Measurements from ENCODE around the gene XK.

Gene XK

DNA sequence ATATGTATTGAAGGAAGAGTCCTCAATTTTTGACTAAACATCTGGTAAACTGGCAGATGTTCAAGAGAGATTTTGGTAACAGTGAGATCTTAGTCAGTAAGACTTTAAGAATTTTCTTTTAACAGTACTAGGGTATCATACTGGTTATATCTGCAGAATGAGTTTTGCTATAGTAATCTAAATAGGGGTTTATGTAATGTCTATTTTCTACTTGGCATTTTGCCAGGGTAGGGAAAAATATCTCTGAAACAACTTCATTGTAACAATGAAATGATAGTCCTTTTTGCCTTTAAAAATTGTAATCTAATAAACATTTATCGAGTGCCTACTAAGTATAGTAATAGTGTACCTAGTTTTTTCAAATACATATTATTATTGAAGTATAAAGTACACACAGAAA is 32.1 kb downstream of the XK start:
- H3K36me3 ChIP-seq (ENCODE audit: control insufficient read depth in 1 of 2, insufficient read depth in 2 of 2, low read length in 2 of 2), result no peaks in the 10 kb centered on the region
- H3K4me1 ChIP-seq (ENCODE audit: control insufficient read depth in 1 of 2, insufficient read depth in 2 of 2, low read length in 2 of 2), result peaks cover 0 to 3% of the 10 kb centered on the region in 2 donors
- no peaks in the 10 kb centered on the region for H3K9me3 ChIP-seq (ENCODE audit: control insufficient read depth in 1 of 2, low read length in 2 of 2)
- H3K27ac ChIP-seq (ENCODE audit: low read length), result no peak overlapping the region
- H3K4me3 ChIP-seq (ENCODE audit: low read depth in 1 of 2, low read length in 2 of 2), result no peak overlapping the region
- H3K27me3 ChIP-seq (ENCODE audit: low read depth, low read length), result no peaks in the 10 kb centered on the region

DNA sequence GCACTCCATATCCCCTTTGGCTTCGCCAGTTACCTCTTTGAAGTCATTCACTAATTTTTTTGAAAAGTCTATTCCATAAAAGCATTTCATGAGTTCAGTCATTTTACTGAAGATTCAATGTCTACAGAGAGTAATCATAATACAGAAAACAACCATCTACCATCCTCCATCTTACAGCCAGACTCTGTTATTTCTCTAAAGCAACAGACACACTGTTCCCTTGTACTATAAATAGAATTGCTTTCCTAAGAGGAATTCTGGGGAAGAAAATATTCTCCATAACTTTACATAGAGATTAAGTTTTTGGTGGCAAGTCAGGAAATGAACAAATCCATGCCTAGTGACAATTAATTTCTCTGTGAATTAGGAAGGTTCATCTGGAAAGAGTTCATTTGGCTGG is 37.0 kb downstream of the XK start:
- Histone ChIP-seq H3K4me1 (ENCODE audit: control insufficient read depth in 1 of 2, insufficient read depth in 2 of 2, low read length in 2 of 2) (peaks cover 0 to 8% of the 10 kb centered on the region in 2 donors), H3K9me3 (ENCODE audit: control insufficient read depth in 1 of 2, low read length in 2 of 2) (no peaks in the 10 kb centered on the region)

DNA sequence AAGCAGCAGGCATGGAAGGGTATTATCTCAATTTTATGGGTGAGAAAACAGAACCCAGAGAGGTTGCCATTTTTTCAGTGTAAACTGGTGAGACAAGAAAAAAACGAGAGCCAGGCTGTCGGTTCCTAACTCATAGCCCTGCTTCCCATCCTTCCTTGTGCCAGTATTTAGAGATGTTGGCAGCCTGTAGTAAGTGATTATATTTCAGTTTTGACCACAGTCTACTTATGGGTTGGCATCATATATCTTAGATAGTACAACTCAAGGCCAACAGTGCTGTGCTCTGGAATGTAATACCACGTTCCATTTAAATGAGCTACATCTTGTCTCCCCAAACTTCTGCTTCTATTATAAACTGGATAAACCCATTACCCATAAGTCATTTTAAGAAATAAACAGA is 40.8 kb downstream of the XK start:
- Histone ChIP-seq H3K36me3 (ENCODE audit: control insufficient read depth in 1 of 2, insufficient read depth in 2 of 2, low read length in 2 of 2) (no peaks in the 10 kb centered on the region), H3K4me1 (ENCODE audit: control insufficient read depth in 1 of 2, insufficient read depth in 2 of 2, low read length in 2 of 2) (peaks cover 0 to 8% of the 10 kb centered on the region in 2 donors), H3K27me3 (ENCODE audit: low read depth, low read length) (no peaks in the 10 kb centered on the region), H3K9me3 (ENCODE audit: control insufficient read depth in 1 of 2, low read length in 2 of 2) (no peaks in the 10 kb centered on the region), H3K4me3 (ENCODE audit: low read depth in 1 of 2, low read length in 2 of 2) (no peak overlapping the region), H3K27ac (ENCODE audit: low read length) (no peak overlapping the region)

More for the DNA sequence above, 37.0 kb downstream of the XK start:
- peak overlapping the region; percentile 8 for H3K27ac ChIP-seq (ENCODE audit: low read length)
- no peak overlapping the region for H3K4me3 ChIP-seq (ENCODE audit: low read depth in 1 of 2, low read length in 2 of 2)
- no peaks in the 10 kb centered on the region for H3K36me3 ChIP-seq (ENCODE audit: control insufficient read depth in 1 of 2, insufficient read depth in 2 of 2, low read length in 2 of 2)
- no peaks in the 10 kb centered on the region for H3K27me3 ChIP-seq (ENCODE audit: low read depth, low read length)

DNA sequence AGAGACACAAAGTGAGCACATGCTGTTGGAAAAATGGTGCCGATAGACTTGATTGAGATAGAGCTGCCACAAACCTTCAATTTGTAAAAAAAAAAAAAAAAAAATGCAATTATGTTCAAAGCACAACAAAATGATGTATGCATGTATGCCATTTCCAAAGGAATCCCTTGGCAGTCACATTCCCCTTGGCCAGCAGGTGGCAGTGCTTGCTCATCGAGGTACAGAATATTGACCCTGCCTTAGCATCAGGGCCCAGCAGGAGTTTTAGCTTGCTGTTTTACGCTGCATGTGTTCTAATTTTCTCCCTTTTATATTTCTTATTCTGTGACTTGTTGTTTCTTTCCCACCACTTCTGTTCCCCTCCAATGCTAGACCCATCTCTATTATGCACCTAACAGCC is 59.8 kb downstream of the XK start:
- Histone ChIP-seq H3K27ac (ENCODE audit: low read length) (no peak overlapping the region), H3K9me3 (ENCODE audit: control insufficient read depth in 1 of 2, low read length in 2 of 2) (no peaks in the 10 kb centered on the region), H3K4me1 (ENCODE audit: control insufficient read depth in 1 of 2, insufficient read depth in 2 of 2, low read length in 2 of 2) (no peaks in the 10 kb centered on the region), H3K27me3 (ENCODE audit: low read depth, low read length) (no peaks in the 10 kb centered on the region), H3K4me3 (ENCODE audit: low read depth in 1 of 2, low read length in 2 of 2) (no peak overlapping the region), H3K36me3 (ENCODE audit: control insufficient read depth in 1 of 2, insufficient read depth in 2 of 2, low read length in 2 of 2) (no peaks in the 10 kb centered on the region)

DNA sequence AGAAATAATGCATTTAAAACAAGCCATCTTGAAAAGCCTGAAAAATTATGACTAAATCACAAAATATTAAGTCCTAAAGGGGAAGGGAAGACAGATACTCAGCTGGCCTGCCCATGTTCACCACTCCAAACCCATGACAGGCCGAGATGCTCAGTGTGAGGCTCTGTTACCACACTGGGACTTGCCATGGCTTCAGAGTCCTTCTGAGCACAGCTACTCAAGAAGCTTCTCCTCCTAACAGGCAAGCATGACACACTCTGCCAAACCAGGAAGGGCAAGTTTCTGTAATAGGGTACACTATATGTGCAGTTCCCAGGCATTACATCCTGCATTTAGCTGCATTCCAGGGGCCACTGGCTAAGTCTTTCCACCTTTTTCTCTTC is 60.2 kb downstream of the XK start:
- H3K9me3 ChIP-seq (ENCODE audit: control insufficient read depth in 1 of 2, low read length in 2 of 2), result no peaks in the 10 kb centered on the region
- no peak overlapping the region for H3K27ac ChIP-seq (ENCODE audit: low read length)
- no peaks in the 10 kb centered on the region for H3K36me3 ChIP-seq (ENCODE audit: control insufficient read depth in 1 of 2, insufficient read depth in 2 of 2, low read length in 2 of 2)
- H3K4me1 ChIP-seq (ENCODE audit: control insufficient read depth in 1 of 2, insufficient read depth in 2 of 2, low read length in 2 of 2), result no peaks in the 10 kb centered on the region
- no peak overlapping the region for H3K4me3 ChIP-seq (ENCODE audit: low read depth in 1 of 2, low read length in 2 of 2)
- no peaks in the 10 kb centered on the region for H3K27me3 ChIP-seq (ENCODE audit: low read depth, low read length)

DNA sequence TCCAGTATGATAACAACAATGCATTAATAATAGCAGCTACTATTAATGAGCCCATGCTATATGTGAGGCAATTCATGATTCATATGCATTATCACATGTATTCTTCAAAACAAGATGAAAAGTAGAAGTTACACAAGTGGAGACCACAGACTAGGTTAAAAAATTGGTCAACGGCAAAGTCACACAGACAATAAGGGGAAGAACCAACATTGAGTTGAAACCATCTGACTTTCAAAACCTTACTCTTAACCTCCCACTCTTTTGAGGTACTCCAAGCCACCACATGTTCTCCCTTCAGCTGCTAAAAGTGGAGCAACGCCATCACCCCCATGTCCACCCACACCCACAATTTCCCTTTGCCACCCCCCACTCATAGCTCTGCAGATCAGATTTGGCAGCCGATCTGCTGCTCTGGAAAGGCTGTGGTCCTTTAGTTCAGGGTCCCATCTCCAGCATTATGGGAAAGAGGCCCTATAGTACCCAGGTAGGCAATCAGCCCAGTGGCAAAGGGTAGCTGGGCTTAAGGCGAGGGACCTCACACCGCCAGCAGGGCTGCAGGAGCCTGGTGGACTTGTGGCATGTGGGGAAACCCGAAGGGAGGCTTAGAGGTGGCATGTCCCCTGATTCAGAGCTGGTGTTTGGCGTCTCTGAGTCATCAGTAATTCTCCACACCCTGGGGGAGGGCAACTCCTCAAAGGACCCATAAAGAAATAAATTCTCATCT is 60.8 kb downstream of the XK start:
- H3K4me1 ChIP-seq (ENCODE audit: control insufficient read depth in 1 of 2, insufficient read depth in 2 of 2, low read length in 2 of 2), result no peaks in the 10 kb centered on the region
- H3K27me3 ChIP-seq (ENCODE audit: low read depth, low read length), result no peaks in the 10 kb centered on the region
- H3K4me3 ChIP-seq (ENCODE audit: low read depth in 1 of 2, low read length in 2 of 2), result no peak overlapping the region
- no peaks in the 10 kb centered on the region for H3K9me3 ChIP-seq (ENCODE audit: control insufficient read depth in 1 of 2, low read length in 2 of 2)
- no peak overlapping the region for H3K27ac ChIP-seq (ENCODE audit: low read length)
- no peaks in the 10 kb centered on the region for H3K36me3 ChIP-seq (ENCODE audit: control insufficient read depth in 1 of 2, insufficient read depth in 2 of 2, low read length in 2 of 2)

DNA sequence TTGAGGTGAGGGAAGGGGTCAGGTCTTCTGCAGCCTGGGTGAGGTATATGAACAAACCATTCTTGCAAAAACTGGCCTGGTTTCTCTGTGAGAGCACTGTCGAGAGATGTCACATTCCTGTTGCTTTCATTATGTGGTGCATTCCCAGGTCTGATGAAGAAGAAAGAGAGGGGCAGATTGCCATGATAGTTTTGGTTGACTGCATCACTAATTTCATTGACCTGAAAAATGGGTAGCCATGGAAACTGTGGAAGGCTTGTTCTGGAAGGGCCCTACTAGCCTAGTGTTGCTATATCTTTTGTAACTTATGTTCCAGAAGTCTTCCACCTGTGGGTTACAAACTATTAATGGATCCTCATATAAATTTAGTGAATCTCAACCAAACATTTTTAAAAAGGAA is 61.4 kb downstream of the XK start:
- Histone ChIP-seq H3K9me3 (ENCODE audit: control insufficient read depth in 1 of 2, low read length in 2 of 2) (no peaks in the 10 kb centered on the region), H3K4me3 (ENCODE audit: low read depth in 1 of 2, low read length in 2 of 2) (no peak overlapping the region), H3K4me1 (ENCODE audit: control insufficient read depth in 1 of 2, insufficient read depth in 2 of 2, low read length in 2 of 2) (no peaks in the 10 kb centered on the region), H3K27ac (ENCODE audit: low read length) (no peak overlapping the region), H3K27me3 (ENCODE audit: low read depth, low read length) (no peaks in the 10 kb centered on the region), H3K36me3 (ENCODE audit: control insufficient read depth in 1 of 2, insufficient read depth in 2 of 2, low read length in 2 of 2) (no peaks in the 10 kb centered on the region)

DNA sequence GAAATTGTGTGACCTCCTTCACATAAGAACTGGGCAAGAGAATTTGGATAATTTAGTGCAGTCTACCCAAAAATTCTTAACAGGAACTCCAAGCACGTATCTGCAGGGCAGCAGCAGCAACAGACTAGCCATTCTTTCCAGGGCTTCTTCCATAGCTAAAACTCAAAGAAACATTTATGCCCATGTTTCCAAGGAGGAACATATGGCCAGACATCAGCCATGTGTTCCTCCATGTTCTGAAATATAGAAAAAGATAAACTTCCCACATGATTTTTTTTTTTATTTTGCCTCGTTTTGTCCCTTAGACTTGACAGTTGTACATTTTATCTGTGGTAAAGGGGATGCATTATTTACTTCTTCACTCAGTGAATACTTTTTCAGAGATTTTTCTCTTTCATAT is 66.7 kb downstream of the XK start:
- Histone ChIP-seq H3K4me1 (ENCODE audit: control insufficient read depth in 1 of 2, insufficient read depth in 2 of 2, low read length in 2 of 2) (no peaks in the 10 kb centered on the region), H3K27ac (ENCODE audit: low read length) (no peak overlapping the region), H3K36me3 (ENCODE audit: control insufficient read depth in 1 of 2, insufficient read depth in 2 of 2, low read length in 2 of 2) (no peaks in the 10 kb centered on the region), H3K27me3 (ENCODE audit: low read depth, low read length) (no peaks in the 10 kb centered on the region), H3K4me3 (ENCODE audit: low read depth in 1 of 2, low read length in 2 of 2) (no peak overlapping the region), H3K9me3 (ENCODE audit: control insufficient read depth in 1 of 2, low read length in 2 of 2) (no peaks in the 10 kb centered on the region)

DNA sequence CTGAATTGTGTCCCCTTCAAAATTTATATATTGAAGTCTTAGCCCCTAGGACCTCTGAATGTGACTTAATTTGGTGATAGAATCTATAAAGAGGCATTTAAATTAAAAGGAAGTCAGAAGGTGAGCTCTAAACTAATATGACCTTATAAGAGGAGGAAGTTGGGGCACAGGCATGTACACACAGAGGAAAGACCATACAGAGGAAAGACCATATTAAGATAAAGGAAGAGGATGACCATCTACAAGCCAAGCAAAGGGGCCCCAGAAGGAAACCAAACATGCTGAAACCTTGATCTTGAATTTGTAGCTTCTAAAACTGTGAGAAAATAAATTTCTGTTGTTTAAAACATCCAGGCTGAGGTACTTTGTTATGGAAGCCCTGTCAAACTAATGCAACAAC is 67.3 kb downstream of the XK start:
- no peaks in the 10 kb centered on the region for H3K4me1 ChIP-seq (ENCODE audit: control insufficient read depth in 1 of 2, insufficient read depth in 2 of 2, low read length in 2 of 2)
- no peaks in the 10 kb centered on the region for H3K27me3 ChIP-seq (ENCODE audit: low read depth, low read length)
- no peaks in the 10 kb centered on the region for H3K9me3 ChIP-seq (ENCODE audit: control insufficient read depth in 1 of 2, low read length in 2 of 2)
- H3K27ac ChIP-seq (ENCODE audit: low read length), result no peak overlapping the region
- H3K36me3 ChIP-seq (ENCODE audit: control insufficient read depth in 1 of 2, insufficient read depth in 2 of 2, low read length in 2 of 2), result no peaks in the 10 kb centered on the region
- H3K4me3 ChIP-seq (ENCODE audit: low read depth in 1 of 2, low read length in 2 of 2), result no peak overlapping the region

DNA sequence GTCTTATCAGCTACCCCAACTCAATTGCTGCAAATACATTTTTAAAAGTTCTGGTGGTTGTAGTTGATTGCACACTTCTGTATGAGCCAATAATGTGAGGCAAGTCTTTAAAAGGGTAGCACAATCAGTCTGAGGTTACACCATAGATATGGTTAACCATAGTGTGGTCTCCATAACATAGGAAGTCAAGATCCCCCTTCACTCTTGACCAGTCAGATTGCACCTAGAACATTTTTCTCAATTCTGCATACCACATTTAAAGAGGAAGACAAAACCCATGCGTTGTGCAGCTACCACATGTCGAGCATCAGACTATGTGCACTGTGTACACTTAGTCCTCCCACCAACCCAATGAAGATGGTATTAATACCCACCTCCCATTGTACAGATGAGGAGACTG is 67.8 kb downstream of the XK start:
- Histone ChIP-seq H3K9me3 (ENCODE audit: control insufficient read depth in 1 of 2, low read length in 2 of 2) (no peaks in the 10 kb centered on the region), H3K36me3 (ENCODE audit: control insufficient read depth in 1 of 2, insufficient read depth in 2 of 2, low read length in 2 of 2) (no peaks in the 10 kb centered on the region), H3K4me3 (ENCODE audit: low read depth in 1 of 2, low read length in 2 of 2) (no peak overlapping the region), H3K27ac (ENCODE audit: low read length) (no peak overlapping the region), H3K4me1 (ENCODE audit: control insufficient read depth in 1 of 2, insufficient read depth in 2 of 2, low read length in 2 of 2) (no peaks in the 10 kb centered on the region), H3K27me3 (ENCODE audit: low read depth, low read length) (no peaks in the 10 kb centered on the region)

DNA sequence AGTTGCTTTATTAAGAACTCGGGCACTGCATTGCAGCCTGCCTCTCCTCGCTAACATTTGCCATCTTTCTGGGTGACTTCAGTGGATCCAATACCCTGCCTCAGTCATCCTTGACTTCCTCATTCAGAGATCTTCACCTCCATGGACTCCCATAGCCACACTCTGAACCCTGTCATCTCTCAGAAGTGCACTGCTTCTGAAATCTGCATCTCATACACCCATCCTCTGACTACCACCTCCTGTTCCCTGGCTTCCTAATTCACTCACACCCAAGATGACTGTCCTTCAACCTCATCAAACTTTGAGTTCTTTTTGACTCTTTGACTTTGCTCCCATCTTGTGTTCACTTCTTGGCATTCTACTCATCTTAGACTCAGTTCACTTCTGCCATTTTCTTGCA is 68.9 kb downstream of the XK start:
- no peaks in the 10 kb centered on the region for H3K9me3 ChIP-seq (ENCODE audit: control insufficient read depth in 1 of 2, low read length in 2 of 2)
- no peaks in the 10 kb centered on the region for H3K36me3 ChIP-seq (ENCODE audit: control insufficient read depth in 1 of 2, insufficient read depth in 2 of 2, low read length in 2 of 2)
- no peak overlapping the region for H3K27ac ChIP-seq (ENCODE audit: low read length)
- H3K4me3 ChIP-seq (ENCODE audit: low read depth in 1 of 2, low read length in 2 of 2), result no peak overlapping the region
- H3K27me3 ChIP-seq (ENCODE audit: low read depth, low read length), result no peaks in the 10 kb centered on the region
- no peaks in the 10 kb centered on the region for H3K4me1 ChIP-seq (ENCODE audit: control insufficient read depth in 1 of 2, insufficient read depth in 2 of 2, low read length in 2 of 2)

DNA sequence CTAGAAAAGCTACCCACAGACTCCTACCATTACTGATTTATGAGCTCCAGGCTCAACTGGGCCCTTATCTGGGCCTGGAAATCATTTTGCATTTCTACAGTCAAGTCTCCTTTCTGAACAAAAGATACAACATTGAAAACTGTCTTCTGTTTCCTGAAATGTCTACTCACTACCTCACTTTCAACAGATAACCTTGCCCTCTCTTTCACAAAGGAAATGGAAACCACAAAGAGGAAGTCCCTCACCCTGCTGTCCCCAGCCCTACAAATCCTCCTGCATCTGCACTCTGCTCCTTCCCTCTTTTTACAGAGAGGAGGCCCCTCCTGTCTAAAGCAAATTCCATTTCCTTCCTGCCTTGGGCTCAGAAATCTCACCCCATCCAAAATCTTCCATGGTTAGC is 69.4 kb downstream of the XK start:
- H3K4me3 ChIP-seq (ENCODE audit: low read depth in 1 of 2, low read length in 2 of 2), result no peak overlapping the region
- H3K27me3 ChIP-seq (ENCODE audit: low read depth, low read length), result no peaks in the 10 kb centered on the region
- H3K4me1 ChIP-seq (ENCODE audit: control insufficient read depth in 1 of 2, insufficient read depth in 2 of 2, low read length in 2 of 2), result no peaks in the 10 kb centered on the region
- H3K27ac ChIP-seq (ENCODE audit: low read length), result no peak overlapping the region
- no peaks in the 10 kb centered on the region for H3K9me3 ChIP-seq (ENCODE audit: control insufficient read depth in 1 of 2, low read length in 2 of 2)
- no peaks in the 10 kb centered on the region for H3K36me3 ChIP-seq (ENCODE audit: control insufficient read depth in 1 of 2, insufficient read depth in 2 of 2, low read length in 2 of 2)
